Right kidney (tissue), 1 donor: ENCODE measurements around the gene EPB41L1.

ENCODE experiments used
- DNase-seq: peaks from one replicate; pipeline ENCODE4 v3.0.0-alpha.2; 2016

Gene EPB41L1

DNA sequence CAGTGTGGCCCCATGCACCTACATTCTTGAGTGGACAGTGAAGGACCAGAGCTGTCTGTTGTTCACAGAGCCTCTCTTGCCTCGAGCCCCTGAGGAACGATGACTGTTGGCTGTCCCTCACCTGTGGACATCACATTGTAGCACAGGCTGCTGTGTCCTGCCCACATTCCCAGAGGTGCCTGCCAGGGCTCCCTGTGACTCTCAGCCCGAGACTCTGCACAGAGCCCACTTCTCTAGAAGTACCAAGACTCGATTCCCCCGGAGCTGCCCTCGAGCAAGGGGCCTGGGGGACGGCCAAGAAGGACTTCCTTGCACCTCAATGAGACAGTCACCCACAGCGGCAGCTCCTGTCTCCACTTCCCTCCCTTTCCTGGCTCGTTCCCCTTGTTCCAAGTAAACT, 123.0 kb downstream of the EPB41L1 start:
- DNase-seq: no peak

GRCh38 chr20:36279362-36279761, 124.8 kb downstream of the EPB41L1 start:
- no peak for DNase-seq

GRCh38 chr20:36279776-36280175, 125.2 kb downstream of the EPB41L1 start:
- no peak for DNase-seq

GRCh38 chr20:36281785-36282380, 127.3 kb downstream of the EPB41L1 start:
- no peak for DNase-seq
